ENCODE results near the gene RNF145.

RNF145 gene

DNA sequence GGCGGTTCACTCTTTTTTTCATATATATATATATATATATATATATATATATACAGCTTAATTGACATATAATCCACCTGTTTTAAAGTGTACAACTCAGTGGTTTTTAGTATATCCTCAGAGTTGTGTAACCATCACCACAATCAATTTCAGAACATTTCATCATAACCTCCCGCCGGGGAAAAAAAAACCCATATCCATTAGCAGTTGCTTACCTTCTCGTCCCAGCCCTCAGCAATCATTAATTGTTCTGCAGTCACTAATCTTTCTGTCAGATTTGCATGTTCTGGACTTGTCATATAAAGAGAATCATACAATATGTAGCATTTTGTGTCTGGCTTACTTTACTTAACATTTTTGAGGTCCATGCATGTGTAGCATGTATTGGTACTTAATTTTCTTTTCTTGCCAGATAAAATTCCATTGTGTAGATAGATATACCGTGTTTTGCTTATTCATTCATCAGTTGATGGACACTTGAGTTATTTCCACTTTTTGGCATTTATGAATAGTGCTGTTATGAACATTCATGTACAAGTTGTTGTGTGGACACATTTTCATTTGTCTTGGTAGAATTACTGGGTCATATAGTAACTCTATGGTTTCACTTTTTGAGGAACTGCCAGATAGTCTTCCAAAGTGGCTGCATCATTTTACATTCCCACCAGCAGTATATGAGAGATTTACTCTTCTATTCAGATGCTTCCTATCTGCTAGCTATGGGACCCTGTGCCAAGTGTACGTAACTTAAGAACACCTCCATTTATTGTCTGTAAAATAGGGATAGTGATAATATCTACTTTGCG lies 3.5 kb upstream of the RNF145 start:
- no peak for DNase-seq
- no peak for TF ChIP-seq CTCF (IDR thresholded peaks at IDR 0.05; ENCODE audit: low read depth, low read length)
- Histone ChIP-seq H3K4me1 (peaks cover 21% of the 10 kb centered on the region), H3K36me3 (no peaks in the 10 kb centered on the region), H3K27me3 (no peaks in the 10 kb centered on the region), H3K4me3 (ENCODE audit: low read depth, low read length) (no peak overlapping the region), H3K9me3 (no peaks in the 10 kb centered on the region)

DNA sequence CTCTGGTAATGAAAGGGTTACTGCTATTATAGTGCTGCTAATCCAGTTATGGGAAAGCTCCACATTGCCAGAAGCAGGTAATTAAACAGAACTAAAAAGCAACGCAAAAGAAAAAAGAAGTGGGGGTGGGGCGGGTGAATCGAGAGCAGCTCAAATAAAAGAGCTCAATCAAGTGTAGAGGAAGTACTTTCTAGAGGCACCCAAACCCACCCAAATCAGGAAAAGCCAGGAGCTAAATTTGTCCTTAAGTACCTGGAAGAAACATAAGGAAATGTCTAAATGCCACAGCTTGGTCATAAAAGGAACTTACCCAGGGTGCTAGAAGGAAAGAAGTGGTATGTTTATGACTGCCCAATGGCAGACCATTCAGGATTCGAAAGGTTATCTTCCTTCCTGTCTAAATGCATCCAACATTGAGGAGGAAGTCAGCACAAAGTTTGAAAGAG lies 2.4 kb upstream of the RNF145 start:
- no peaks in the 10 kb centered on the region for H3K9me3 ChIP-seq
- H3K27me3 ChIP-seq, result no peaks in the 10 kb centered on the region
- H3K4me1 ChIP-seq, result peaks cover 21% of the 10 kb centered on the region
- peak; percentile 60 for DNase-seq
- no peak for TF ChIP-seq CTCF (IDR thresholded peaks at IDR 0.05; ENCODE audit: low read depth, low read length)
- H3K4me3 ChIP-seq (ENCODE audit: low read depth, low read length), result peak overlapping the region; percentile 9
- no peaks in the 10 kb centered on the region for H3K36me3 ChIP-seq

DNA sequence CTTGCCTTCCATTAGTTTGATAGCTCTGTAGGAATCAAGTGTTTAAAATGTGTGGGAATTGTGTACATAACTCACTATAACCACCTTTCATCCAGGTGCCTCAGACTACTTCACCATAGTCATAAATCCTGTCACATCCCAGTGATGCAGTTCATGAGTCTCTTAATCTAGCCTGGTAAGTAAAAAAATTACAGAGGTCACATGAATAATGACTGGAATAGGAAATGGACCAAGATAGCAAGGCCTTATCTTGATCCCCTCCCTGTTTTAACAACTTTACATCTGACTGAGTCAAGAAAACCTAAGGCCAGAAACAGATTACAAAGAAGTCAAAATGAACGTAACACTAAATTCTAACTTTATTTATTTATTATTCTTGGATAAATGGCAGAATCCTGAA lies 1.5 kb upstream of the RNF145 start:
- H3K4me3 ChIP-seq (ENCODE audit: low read depth, low read length), result peak overlapping the region; percentile 96
- TF ChIP-seq CTCF (IDR thresholded peaks at IDR 0.05; ENCODE audit: low read depth, low read length), result no peak

DNA sequence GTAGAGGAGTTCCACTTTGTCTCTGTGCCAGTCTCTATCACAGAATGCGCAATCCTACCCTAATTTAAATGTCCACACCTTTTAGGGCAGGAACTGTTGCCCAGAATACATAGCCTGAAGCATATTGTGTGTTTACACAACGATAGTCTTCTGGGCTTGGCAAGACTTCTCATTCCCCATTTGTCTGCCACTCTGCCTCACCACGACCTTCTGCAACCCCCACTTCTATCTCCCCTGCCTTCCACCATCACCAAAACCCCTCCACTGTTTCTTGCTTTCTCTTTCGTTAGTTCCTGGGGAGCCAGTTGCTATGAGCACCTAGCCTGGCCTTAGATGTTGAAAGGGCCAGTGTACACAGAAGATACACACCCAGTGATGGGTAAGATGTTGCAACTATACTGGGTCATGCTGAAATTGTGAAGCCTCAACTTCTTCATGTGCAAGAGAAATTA lies 883 bp upstream of the RNF145 start:
- no peak for DNase-seq
- peak overlapping the region; percentile 96 for H3K4me3 ChIP-seq (ENCODE audit: low read depth, low read length)

More for the DNA sequence above, 1.5 kb upstream of the RNF145 start:
- H3K27me3 ChIP-seq, result no peaks in the 10 kb centered on the region
- H3K9me3 ChIP-seq, result no peaks in the 10 kb centered on the region
- peaks cover 21% of the 10 kb centered on the region for H3K4me1 ChIP-seq
- DNase-seq, result no peak
- H3K36me3 ChIP-seq, result no peaks in the 10 kb centered on the region

DNA sequence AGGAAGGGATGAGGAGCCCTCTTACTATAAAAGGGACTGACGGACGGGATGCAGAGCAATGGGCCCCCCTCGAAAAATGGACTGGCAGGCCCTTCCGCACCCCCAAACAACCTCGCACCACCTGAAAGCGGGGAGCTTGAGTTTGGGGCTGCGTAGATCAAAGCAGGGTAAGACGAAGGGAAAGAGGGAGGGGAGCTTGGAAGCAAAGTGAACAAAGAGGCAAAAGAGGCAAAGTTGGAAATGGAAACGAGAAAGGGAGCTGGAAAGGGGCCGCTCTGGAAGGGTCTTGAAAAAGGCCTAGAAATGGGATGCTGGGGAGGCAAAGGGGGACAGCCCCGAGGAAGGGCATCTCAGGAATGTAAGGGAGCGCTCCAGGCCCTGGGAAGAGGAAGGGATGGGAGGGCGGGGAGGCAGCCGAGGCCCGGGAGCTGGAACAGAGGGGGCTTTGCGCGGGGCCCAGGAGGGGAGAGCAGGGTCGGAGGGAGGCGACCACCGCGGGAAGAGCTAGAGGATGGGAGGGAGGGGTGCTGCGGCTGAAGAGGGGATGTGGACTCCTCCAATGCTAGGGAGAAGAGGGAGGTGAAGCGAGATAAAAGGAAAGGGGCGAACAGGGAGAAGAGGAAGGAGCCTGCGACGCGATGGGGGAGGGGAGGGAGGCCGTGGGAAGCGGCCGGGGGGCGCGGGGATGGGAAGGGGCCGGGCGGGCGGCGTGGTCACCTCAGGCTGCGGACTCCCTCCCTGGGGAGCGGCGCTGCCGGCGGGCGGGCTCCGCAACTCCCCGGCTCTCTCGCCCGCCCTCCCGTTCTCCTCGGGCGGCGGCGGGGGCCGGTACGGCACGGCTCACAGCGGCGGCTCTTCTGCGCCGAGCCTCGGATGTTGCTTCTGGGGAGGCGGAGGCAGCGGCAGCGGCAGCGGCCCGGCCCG lies 577 bp downstream of the RNF145 start:
- DNase-seq, result peak; percentile 63
- H3K9me3 ChIP-seq, result no peaks in the 10 kb centered on the region
- no peaks in the 10 kb centered on the region for H3K27me3 ChIP-seq
- no peak for TF ChIP-seq CTCF (IDR thresholded peaks at IDR 0.05; ENCODE audit: low read depth, low read length)
- peaks cover 26% of the 10 kb centered on the region for H3K4me1 ChIP-seq
- H3K4me3 ChIP-seq (ENCODE audit: low read depth, low read length), result peak overlapping the region; percentile 96
- no peaks in the 10 kb centered on the region for H3K36me3 ChIP-seq

More for the DNA sequence above, 883 bp upstream of the RNF145 start:
- Histone ChIP-seq H3K4me1 (peaks cover 21% of the 10 kb centered on the region), H3K9me3 (no peaks in the 10 kb centered on the region), H3K27me3 (no peaks in the 10 kb centered on the region), H3K36me3 (no peaks in the 10 kb centered on the region)
- TF ChIP-seq CTCF (IDR thresholded peaks at IDR 0.05; ENCODE audit: low read depth, low read length), result no peak
